Neural crest cell (in vitro differentiated cells): Measurements from ENCODE around the gene RND1. TPM values are rescaled to one million over a fixed set of nuclear protein-coding genes. Genes with fewer than 3 reads are reported as not detected.
"Not testable (repeated sequence)": the region's sequence is repeated elsewhere in the genome, so short reads cannot be mapped to it uniquely, and the experiment has no call there.

ENCODE experiments used
- DNase-seq: peaks from one replicate; pipeline ENCODE4 v3.0.0; 2021; ENCODE audit warnings: low read depth, mixed read lengths, low spot score
- H3K27ac Mint-ChIP-seq: one replicate; pipeline ENCODE4 v1.8.0; 2021; ENCODE audit warnings: mild to moderate bottlenecking, mixed read lengths; ENCODE audit not compliant: unreplicated experiment
- H3K27me3 Mint-ChIP-seq: 2 replicates; pipeline ENCODE4 v1.8.0; 2021; ENCODE audit warnings: low read depth, mild to moderate bottlenecking, mixed read lengths
- H3K36me3 Mint-ChIP-seq: 2 replicates; pipeline ENCODE4 v1.8.0; 2021; ENCODE audit warnings: low read depth, mild to moderate bottlenecking, mixed read lengths
- H3K4me1 Mint-ChIP-seq: 2 replicates; pipeline ENCODE4 v1.8.0; 2021; ENCODE audit warnings: mixed read lengths
- H3K4me3 Mint-ChIP-seq: one replicate; pipeline ENCODE4 v1.8.0; 2021; ENCODE audit warnings: mild to moderate bottlenecking, mixed read lengths
- H3K9me3 Mint-ChIP-seq: 2 replicates; pipeline ENCODE4 v1.8.0; 2021; ENCODE audit warnings: mixed read lengths
- total RNA-seq: library from RNA; stranded (reverse); gene quantifications from 2 replicates; pipeline ENCODE4 v1.2.1, GENCODE V29; 2021
- TF ChIP-seq, protein P1 (sequence below): fragments of 200-600 bp; sonication (generic); conservative IDR thresholded peaks from 2 replicates; pipeline ENCODE4 v1.5.0; 2021; ENCODE audit warnings: antibody characterized with exemption, mild to moderate bottlenecking

RND1 gene
- total RNA-seq, 1 donor from 2014 or later, result 4.2 TPM

DNA sequence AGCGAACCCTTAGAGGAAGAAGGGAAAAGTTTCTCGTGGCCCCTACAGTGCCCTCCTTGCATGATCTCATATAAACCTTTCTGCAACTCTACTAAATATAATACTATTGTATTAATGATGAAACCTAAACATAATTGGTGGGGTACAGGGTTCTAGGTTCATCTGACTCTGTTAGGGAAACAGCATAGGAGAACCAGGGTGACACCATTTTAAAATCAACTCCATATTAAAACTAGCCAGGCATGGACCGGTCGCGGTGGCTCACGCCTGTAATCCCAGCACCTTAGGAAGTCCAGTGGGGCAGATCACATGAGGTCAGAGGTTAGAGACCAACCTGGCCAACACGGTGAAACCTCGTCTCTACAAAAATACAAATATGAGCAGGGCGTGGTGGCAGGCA, 15.0 kb upstream of the RND1 start:
- Mint-ChIP-seq H3K27ac (no peak overlapping the region), H3K27me3 (peaks cover 7% of the 10 kb centered on the region), H3K9me3 (no peaks in the 10 kb centered on the region), H3K36me3 (no peaks in the 10 kb centered on the region), H3K4me1 (peaks cover 30% of the 10 kb centered on the region), H3K4me3 (no peak overlapping the region)
- no peak for DNase-seq
- TF ChIP-seq, protein P1, sequence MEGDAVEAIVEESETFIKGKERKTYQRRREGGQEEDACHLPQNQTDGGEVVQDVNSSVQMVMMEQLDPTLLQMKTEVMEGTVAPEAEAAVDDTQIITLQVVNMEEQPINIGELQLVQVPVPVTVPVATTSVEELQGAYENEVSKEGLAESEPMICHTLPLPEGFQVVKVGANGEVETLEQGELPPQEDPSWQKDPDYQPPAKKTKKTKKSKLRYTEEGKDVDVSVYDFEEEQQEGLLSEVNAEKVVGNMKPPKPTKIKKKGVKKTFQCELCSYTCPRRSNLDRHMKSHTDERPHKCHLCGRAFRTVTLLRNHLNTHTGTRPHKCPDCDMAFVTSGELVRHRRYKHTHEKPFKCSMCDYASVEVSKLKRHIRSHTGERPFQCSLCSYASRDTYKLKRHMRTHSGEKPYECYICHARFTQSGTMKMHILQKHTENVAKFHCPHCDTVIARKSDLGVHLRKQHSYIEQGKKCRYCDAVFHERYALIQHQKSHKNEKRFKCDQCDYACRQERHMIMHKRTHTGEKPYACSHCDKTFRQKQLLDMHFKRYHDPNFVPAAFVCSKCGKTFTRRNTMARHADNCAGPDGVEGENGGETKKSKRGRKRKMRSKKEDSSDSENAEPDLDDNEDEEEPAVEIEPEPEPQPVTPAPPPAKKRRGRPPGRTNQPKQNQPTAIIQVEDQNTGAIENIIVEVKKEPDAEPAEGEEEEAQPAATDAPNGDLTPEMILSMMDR, result no peak

DNA sequence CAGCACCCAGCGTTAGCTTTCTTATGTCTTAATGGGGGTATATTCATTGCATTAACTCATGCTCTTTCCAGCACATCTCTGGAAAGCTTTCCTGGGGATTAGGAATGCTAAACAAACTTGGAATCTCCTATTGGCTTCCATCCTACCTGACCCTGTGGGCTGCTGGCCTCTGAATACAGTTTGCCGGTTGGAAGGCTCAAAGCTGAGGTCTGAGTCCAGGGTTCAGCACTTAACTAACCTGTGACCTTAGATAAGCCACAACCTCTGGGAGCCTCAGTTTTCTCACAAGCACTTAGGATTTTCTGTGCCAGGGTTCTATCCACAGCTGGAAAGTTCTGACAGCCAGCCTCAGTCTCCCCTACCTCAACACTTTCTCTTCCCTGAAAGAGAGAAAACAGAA, 12.9 kb upstream of the RND1 start:
- Mint-ChIP-seq H3K36me3 (no peaks in the 10 kb centered on the region), H3K4me1 (peaks cover 20% of the 10 kb centered on the region), H3K4me3 (no peak overlapping the region), H3K27me3 (peaks cover 7% of the 10 kb centered on the region), H3K9me3 (no peaks in the 10 kb centered on the region), H3K27ac (no peak overlapping the region)
- TF ChIP-seq, protein P1, result no peak
- DNase-seq, result no peak

DNA sequence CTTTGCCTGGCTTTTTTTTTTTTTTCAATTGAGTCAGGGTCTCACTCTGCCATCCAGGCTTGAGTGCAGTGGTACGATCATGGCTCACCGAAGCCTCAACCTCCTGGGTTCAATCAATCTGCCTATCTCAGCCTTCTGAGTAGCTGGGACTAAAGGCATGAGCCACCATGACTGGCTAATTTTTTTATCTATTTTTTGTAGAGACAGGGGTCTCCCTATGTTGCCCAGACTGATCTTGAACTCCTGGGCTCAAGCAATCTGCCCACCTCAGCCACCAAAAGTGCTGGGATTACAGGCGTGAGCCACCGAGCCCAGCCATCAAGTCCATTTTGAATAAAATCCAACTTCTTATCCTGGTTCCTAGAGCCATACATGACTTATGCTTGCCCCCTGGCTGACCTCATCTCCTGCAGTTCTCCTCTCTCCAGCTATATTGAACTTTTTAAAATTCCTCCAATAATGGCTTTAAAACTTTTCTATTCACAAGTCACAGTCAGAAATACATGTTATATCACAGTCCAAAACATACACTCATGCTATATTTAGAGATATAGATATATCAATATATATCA, 10.4 kb upstream of the RND1 start:
- H3K27ac Mint-ChIP-seq, result no peak overlapping the region
- peaks cover 5% of the 10 kb centered on the region for H3K27me3 Mint-ChIP-seq
- H3K36me3 Mint-ChIP-seq, result no peaks in the 10 kb centered on the region
- DNase-seq, result no peak
- H3K4me3 Mint-ChIP-seq, result no peak overlapping the region
- TF ChIP-seq, protein P1, result no peak
- H3K9me3 Mint-ChIP-seq, result no peaks in the 10 kb centered on the region
- peaks cover 11% of the 10 kb centered on the region for H3K4me1 Mint-ChIP-seq

DNA sequence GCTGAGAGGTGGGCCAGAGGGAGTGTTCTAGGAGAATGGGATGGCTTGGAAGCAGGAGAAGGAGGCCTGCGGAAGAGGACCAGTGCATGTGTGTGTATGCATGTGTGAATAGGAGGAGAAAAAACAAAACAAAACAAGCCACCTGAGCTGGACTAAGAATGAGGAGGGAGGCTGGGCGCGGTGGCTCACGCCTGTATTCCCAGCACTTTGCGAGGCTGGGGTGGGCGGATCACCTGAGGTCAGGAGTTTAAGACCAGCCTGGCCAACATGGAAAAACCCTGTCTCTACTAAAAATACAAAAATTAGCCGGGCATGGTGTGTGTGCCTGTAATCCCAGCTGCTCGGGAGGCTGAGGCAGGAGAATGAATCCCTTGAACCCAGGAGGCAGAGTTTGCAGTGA, 7.9 kb upstream of the RND1 start:
- H3K27ac Mint-ChIP-seq, H3K36me3 Mint-ChIP-seq, DNase-seq, H3K4me3 Mint-ChIP-seq, H3K9me3 Mint-ChIP-seq, H3K27me3 Mint-ChIP-seq: not testable (repeated sequence)
- peaks cover 11% of the 10 kb centered on the region for H3K4me1 Mint-ChIP-seq

DNA sequence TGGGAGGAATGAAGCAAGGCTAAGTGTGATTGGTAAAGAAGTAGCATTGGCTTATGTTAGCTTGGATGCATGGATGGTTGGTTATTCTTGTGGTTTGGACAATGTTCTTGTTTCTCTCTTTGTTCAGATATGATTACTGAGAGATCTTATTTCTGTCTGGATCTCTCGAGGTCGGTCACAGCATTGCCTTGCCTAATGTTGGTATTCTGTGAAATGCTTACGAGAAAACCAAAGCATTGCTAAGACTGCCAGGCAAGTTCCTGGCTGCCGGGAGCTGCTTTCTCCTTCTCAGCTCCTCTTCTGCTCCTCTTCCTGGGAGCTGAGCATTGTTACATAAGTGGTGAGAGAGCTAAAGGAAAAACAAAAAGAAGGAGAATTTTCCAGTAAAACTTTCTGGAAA, 7.4 kb upstream of the RND1 start:
- Mint-ChIP-seq H3K27ac (no peak overlapping the region), H3K27me3 (no peaks in the 10 kb centered on the region), H3K9me3 (no peaks in the 10 kb centered on the region), H3K36me3 (no peaks in the 10 kb centered on the region), H3K4me3 (no peak overlapping the region), H3K4me1 (peaks cover 11% of the 10 kb centered on the region)
- no peak for DNase-seq
- TF ChIP-seq, protein P1, result no peak

DNA sequence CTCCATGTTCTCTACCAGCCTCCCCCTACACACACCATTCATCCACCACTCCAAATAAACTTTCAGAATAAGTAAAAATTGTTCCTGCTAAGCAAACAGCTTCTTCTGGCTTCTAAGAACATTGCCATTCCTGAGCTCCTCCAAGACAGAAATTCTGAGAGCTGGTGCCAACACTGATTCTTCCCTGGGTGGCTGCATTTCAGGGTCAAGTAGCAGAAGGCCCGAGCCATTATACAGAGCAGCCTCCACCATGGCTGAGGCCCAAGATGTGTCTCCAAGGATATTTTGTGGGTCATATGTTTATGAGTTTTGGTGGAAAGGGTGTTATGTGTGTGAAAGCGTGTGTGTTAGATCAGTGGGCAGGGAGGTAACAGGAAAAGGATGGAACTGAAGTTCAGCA, 3.5 kb upstream of the RND1 start:
- H3K36me3 Mint-ChIP-seq, result no peaks in the 10 kb centered on the region
- TF ChIP-seq, protein P1, result no peak
- H3K9me3 Mint-ChIP-seq, result no peaks in the 10 kb centered on the region
- H3K27ac Mint-ChIP-seq, result no peak overlapping the region
- H3K27me3 Mint-ChIP-seq, result peaks cover 14% of the 10 kb centered on the region
- H3K4me3 Mint-ChIP-seq, result peak overlapping the region; percentile 20
- DNase-seq, result no peak
- peaks cover 25% of the 10 kb centered on the region for H3K4me1 Mint-ChIP-seq
